ENCODE data around the gene MCRIP2. TPM values are rescaled to one million over a fixed set of nuclear protein-coding genes. Genes with fewer than 3 reads are reported as not detected.
A peak's percentile ranks its signal among the peaks of the same experiment; 100 is the strongest.

Gene MCRIP2
- total RNA-seq, 1 experiment from 2014 or later = 44.6 TPM

- BruUV-seq (replicated peaks) = no TSS peak
Observed at GRCh38 chr16:621526-622105, 20.0 kb upstream of the MCRIP2 start.

GRCh38 chr16:622920-623280 lies 18.7 kb upstream of the MCRIP2 start:
- Mint-ChIP-seq H3K4me3 (ENCODE audit: unreplicated experiment) (no peak overlapping the region), H3K9me3 (ENCODE audit: unreplicated experiment) (no peaks in the 10 kb centered on the region), H3K36me3 (ENCODE audit: insufficient read depth, unreplicated experiment) (peaks cover 26% of the 10 kb centered on the region), H3K27ac (ENCODE audit: low read depth, unreplicated experiment) (peak overlapping the region; percentile 85), H3K4me1 (ENCODE audit: insufficient read depth, unreplicated experiment) (peaks cover 24% of the 10 kb centered on the region), H3K27me3 (ENCODE audit: insufficient read depth, unreplicated experiment) (no peaks in the 10 kb centered on the region)
- POLR2A ChIA-PET = interaction anchor here (0.6 to 6.3 kb wide), 7 partner anchors 14 to 1067 kb away, joined by 3 to 88 read pairs (median 10); partner anchors contain the start of genes MCRIP2, METTL26, RAB40C and WDR90
- BruUV-seq (replicated peaks) = no TSS peak
- DNase-seq (ENCODE audit: unreplicated experiment) = no peak
- no peak for TF ChIP-seq CTCF (IDR thresholded peaks at IDR 0.05; ENCODE audit: unreplicated experiment)
- CTCF ChIA-PET = interaction anchor here (0.6 to 2.2 kb wide), 2 partner anchors 30 to 45 kb away, joined by 3 to 18 read pairs; no protein-coding TSS in a partner anchor
- intact Hi-C loops (cut with micrococcal nuclease) = loop anchor here (1.0 kb wide), 1 partner anchor 35 kb away; no protein-coding TSS in a partner anchor

More at GRCh38 chr16:621526-622105, 20.0 kb upstream of the MCRIP2 start:
- H3K27me3 Mint-ChIP-seq (ENCODE audit: insufficient read depth, unreplicated experiment) = no peaks in the 10 kb centered on the region
- ChIA-PET CTCF (interaction anchor here (0.6 to 2.2 kb wide), 5 partner anchors 28 to 915 kb away, joined by 3 to 18 read pairs (median 3); no protein-coding TSS in a partner anchor), POLR2A (interaction anchor here (0.6 to 6.3 kb wide), 15 partner anchors 9 to 198 kb away, joined by 3 to 88 read pairs (median 6); partner anchors contain the start of genes CAPN15, MCRIP2, METTL26 and PIGQ)
- H3K27ac Mint-ChIP-seq (ENCODE audit: low read depth, unreplicated experiment) = peak overlapping the region; percentile 85
- no peak for TF ChIP-seq CTCF (IDR thresholded peaks at IDR 0.05; ENCODE audit: unreplicated experiment)
- no peaks in the 10 kb centered on the region for H3K9me3 Mint-ChIP-seq (ENCODE audit: unreplicated experiment)
- H3K36me3 Mint-ChIP-seq (ENCODE audit: insufficient read depth, unreplicated experiment) = peaks cover 25% of the 10 kb centered on the region
- H3K4me3 Mint-ChIP-seq (ENCODE audit: unreplicated experiment) = peak overlapping the region; percentile 64
- DNase-seq (ENCODE audit: unreplicated experiment) = peak; percentile 42
- intact Hi-C loops (cut with micrococcal nuclease) = loop anchor here (1.0 kb wide), 1 partner anchor 33 kb away; no protein-coding TSS in a partner anchor
- H3K4me1 Mint-ChIP-seq (ENCODE audit: insufficient read depth, unreplicated experiment) = peaks cover 11% of the 10 kb centered on the region

GRCh38 chr16:624526-625070 lies 17.0 kb upstream of the MCRIP2 start:
- Mint-ChIP-seq H3K4me1 (ENCODE audit: insufficient read depth, unreplicated experiment) (peaks cover 25% of the 10 kb centered on the region), H3K27me3 (ENCODE audit: insufficient read depth, unreplicated experiment) (no peaks in the 10 kb centered on the region), H3K4me3 (ENCODE audit: unreplicated experiment) (no peak overlapping the region), H3K27ac (ENCODE audit: low read depth, unreplicated experiment) (no peak overlapping the region), H3K9me3 (ENCODE audit: unreplicated experiment) (no peaks in the 10 kb centered on the region), H3K36me3 (ENCODE audit: insufficient read depth, unreplicated experiment) (peaks cover 35% of the 10 kb centered on the region)
- ChIA-PET POLR2A (interaction anchor here (1.0 to 6.3 kb wide), 3 partner anchors 12 to 60 kb away, joined by 3 to 88 read pairs (median 4); partner anchors contain the start of genes JMJD8, METTL26 and RAB40C), CTCF (interaction anchor here (0.6 to 1.8 kb wide), 4 partner anchors 32 to 95 kb away, joined by 3 to 5 read pairs (median 3); no protein-coding TSS in a partner anchor)
- DNase-seq (ENCODE audit: unreplicated experiment) = no peak
- no TSS peak for BruUV-seq (replicated peaks)
- intact Hi-C loops (cut with micrococcal nuclease) = no loop called here
- no peak for TF ChIP-seq CTCF (IDR thresholded peaks at IDR 0.05; ENCODE audit: unreplicated experiment)
